Stimulated activated CD8-positive, alpha-beta memory T cell treated with anti-CD3 and anti-CD28 coated beads, Interleukin-7, amount 100 ng/mL, for 24 hours (primary cell): Measurements from ENCODE around the gene C3orf33.
"Not testable (repeated sequence)": the region's sequence is repeated elsewhere in the genome, so short reads cannot be mapped to it uniquely, and the experiment has no call there.

Experiments
- DNase-seq: peaks from one replicate; pipeline ENCODE4 v3.0.0-alpha.2; 2020; ENCODE audit warnings: low read depth

Gene C3orf33, protein sequence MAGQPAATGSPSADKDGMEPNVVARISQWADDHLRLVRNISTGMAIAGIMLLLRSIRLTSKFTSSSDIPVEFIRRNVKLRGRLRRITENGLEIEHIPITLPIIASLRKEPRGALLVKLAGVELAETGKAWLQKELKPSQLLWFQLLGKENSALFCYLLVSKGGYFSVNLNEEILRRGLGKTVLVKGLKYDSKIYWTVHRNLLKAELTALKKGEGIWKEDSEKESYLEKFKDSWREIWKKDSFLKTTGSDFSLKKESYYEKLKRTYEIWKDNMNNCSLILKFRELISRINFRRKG

DNA sequence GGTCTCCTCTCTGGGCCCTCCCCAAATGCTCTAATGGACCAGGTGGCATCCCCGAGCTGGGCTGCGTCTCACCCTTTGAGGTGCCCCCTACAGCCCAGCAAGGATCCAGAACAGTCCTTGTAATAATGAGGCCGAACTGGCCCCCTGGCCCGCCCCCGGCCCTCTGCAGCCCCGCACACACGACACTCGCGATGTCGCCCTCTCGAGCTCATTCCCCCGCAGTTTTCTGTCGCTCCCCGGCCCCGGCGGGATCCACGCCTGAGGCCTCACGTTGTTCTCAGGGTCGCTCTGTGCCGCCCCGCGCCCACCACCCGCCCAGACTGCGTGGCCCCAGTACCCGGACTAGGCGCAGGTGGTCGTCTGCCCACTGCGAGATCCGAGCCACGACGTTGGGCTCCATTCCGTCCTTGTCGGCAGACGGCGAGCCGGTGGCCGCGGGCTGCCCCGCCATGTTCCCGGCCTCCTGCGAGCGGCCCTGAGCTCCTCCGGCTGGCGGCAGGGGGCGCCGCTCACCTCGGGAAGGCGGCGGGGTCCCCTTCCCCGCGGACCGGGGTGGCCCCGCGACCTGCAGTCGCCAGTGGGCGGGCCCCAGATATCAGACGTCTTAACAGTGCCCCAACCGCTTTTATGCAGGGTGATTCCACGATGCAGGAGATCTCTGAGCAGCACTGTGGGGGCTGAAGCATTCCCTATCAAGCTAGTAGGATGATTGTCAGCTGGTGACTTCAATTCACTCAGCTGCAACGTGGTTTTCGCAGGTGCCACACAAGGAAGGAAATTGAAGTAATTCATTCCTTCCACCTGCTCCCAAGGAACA lies at the start of gene C3orf33:
C3orf33 (minus strand) TSS at position 477 of the 817 bp plus-strand sequence; CDS start at position 451, 26 bp downstream.
- DNase-seq: peak; percentile 33

GRCh38 chr3:155854141-155854940 lies 48.3 kb upstream of the C3orf33 start, which contains the start of gene SLC33A1:
TSS of gene SLC33A1 (minus strand) at chr3:155854427. CDS start at chr3:155853997, 430 bp downstream.
- peak; percentile 95 for DNase-seq

DNA sequence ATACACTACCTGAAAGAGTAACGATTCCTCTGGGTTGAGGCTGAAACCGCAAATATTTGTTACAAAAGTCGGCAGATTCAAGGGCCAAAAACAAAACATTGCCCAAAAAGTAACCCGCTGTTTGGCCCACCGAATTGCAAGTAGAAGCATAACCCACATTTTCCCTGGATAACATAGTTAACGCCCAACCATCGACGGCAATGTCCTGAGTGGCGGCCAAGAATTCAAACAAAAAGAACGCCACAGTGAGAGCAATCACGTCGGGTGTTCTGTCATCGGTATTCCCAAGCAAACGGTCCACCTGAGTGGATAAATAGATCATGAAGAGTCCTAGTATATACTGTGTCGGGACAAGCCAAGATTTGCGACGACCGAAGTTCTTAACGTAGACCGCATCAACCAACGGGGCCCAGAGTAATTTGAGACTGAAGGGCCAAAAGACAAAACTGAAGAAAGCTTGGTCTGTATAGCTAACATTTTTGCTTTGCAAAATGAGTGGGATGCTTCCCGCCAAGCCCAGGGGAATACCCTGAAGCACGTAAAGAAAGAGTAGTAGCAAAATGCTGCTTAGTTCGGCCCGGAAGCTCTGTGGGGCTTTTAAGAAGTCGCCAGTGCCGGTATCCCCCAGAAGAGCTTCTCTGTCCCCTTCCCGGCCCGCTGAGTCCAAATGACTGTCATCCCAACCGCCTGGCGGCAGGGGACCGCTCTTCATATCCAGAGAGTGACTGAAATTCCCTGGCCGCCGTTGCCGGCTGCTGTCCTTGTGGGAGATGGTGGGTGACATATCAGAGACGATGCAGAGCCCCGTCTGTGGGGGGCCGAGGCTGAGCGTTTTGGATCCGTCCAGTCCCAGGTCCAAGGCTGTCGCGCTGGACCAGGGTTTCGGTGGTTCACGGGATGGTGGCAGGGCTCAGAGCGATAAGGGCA lies 47.4 kb upstream of the C3orf33 start:
- DNase-seq: no peak

DNA sequence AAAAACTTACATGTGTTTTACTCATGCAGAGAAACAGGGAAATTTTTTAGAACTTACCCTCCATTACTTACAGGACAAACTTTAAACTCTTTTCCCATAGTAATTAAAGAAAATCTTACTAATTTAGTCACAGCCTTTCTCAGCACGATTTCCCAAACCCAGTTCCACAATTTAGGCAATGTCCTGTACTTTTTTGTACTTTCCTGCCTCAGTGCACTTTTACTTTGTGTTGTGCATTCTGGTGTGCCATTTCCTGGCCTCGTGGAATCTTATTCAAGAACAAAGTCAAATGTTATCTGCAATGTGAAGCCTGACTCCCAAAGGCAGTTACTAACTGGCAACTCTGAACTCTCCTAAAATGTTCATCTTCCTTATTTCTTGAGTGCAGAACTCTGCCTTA lies 46.3 kb upstream of the C3orf33 start:
- no peak for DNase-seq

DNA sequence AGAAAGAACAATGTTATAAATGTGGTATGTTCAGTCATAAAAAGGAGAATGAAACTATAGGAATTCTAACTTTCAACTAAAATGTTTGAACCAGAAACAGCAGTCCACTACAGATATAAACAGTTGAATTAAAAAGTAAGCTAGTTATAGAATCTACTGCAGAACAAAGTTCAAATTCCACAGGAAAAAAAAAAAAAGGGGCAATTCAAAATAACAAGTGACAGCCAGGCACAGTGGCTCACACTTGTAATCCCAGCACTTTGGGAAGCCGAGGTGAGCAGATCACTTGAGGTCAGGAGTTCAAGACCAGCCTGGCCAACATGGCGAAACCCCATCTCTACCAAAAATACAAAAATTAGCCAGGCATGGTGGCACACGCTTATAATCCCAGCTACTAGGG lies 43.3 kb upstream of the C3orf33 start:
- not testable (repeated sequence) for DNase-seq

DNA sequence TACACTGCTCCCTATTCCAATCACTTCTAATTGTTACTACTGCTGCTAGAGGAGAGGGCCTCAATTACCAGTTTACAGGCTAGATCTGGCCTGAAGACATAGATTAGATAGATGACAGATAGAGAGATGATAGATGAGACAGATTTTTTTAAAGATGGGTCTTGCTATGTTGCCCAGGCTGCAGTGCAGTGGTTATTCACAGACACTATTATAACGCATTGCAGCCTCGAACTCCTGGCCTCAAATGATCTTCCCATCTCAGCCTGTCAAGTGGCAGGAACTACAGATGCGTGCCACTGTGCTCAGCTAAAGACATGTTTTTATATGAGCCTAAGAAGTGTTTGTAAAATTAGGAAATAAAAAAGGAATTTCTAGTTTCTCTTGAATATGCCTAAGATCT lies 41.9 kb upstream of the C3orf33 start:
- no peak for DNase-seq

DNA sequence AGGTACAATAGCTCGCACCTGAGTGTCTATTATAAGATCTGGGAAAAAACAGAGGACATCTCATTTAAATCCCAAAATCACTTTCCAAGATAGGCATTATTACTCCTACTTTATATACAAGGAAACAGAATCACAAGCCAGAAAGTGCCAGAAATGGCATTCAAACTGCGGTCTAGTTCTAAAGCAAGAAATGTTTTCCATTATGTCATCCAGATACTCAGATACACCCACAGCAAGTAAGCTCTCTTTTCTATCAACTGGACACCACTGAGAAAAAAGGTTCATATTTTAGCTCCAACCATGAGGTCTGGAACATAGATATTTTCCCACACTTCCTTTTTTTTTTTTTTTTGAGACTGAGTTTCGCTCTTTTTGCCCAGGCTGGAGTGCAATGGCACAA lies 40.0 kb upstream of the C3orf33 start:
- DNase-seq: no peak

GRCh38 chr3:155843569-155843968 lies 37.5 kb upstream of the C3orf33 start:
- DNase-seq: no peak

- DNase-seq: no peak
Measured at GRCh38 chr3:155835341-155836071, 29.4 kb upstream of the C3orf33 start.

DNA sequence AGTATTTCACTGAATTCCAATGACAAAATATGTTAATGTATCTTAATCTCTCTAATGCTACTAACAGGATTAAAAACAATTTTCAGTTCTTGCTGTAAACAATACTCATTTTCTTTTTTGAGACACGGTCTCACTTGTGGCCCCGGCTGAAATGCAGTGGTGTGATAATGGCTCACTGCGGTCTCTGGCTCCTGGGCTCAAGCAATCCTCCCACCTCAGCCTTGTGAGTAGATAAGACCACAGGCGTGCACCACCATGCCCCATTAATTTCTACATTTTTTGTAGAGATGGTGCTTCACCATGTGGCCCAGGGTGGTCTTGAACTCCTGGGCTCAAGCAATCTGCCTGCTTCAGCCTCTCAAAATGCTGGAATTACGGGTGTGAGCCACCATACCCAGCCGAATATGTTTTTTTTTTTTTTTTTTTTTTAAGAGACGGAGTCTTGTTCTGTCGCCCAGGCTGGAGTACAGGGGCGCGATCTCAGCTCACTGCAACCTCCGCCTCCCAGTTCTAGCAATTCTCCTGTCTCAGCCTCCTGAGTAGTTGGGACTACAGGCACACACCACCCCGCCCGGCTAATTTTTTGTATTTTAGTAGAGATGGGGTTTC lies 22.5 kb upstream of the C3orf33 start:
- DNase-seq: not testable (repeated sequence)

DNA sequence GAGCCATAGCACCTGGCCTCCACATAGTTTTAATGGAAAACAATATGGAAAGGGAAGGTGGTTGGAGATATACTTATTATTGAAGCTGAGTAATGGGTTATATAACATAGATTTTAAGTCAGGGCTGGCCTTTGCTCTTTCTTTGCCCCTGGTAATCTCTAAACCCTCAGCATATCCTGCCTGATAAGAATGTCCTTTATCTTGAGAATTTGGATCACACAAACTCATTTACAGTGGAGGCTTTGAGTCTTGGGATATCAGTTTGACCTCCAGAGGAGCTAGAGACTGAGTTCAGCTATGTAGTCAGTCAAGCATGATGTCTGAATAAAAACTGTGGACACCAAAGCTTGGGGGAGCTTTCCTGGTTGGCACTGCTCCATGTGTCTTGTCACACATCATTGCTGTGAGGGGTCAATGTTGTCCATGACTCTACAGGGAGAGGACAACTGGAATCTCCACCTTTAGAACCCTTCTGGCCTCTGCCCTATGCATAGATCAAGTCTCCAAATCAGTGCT lies 9.0 kb upstream of the C3orf33 start:
- no peak for DNase-seq

DNA sequence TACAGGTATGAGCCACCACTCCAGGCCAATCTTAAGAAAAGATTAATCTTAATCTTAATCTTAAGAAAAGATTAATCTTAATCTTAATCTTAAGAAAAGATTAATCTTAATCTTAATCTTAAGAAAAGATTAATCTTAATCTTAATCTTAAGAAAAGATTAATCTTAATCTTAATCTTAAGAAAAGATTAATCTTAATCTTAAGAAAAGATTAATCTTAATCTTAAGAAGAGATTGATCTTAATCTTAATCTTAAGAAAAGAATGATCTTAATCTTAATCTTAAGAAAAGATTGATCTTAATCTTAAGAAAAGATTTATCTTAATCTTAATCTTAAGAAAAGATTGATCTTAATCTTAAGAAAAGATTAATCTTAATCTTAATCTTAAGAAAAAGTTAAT lies 7.1 kb upstream of the C3orf33 start:
- not testable (repeated sequence) for DNase-seq

GRCh38 chr3:155809181-155809580 lies 3.1 kb upstream of the C3orf33 start:
- DNase-seq: no peak

DNA sequence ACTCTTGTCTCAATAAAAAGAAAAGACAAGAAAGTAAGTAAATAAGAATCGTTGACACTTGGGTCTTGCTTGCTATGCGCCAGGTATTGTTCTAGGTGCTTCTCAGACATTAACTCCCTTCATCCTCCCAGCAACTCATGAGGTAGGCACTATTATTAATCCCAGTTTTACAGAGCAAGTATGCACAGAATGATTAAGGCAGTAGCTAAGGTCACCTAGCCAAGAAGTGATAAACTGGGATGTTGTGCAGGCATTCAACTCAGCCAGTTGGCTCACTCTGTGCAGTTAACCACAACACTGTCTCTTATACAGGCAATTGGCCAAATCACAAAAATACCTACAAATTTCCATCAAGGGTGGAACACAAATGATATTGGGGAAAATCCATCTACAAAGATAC lies 1.7 kb upstream of the C3orf33 start:
- no peak for DNase-seq

DNA sequence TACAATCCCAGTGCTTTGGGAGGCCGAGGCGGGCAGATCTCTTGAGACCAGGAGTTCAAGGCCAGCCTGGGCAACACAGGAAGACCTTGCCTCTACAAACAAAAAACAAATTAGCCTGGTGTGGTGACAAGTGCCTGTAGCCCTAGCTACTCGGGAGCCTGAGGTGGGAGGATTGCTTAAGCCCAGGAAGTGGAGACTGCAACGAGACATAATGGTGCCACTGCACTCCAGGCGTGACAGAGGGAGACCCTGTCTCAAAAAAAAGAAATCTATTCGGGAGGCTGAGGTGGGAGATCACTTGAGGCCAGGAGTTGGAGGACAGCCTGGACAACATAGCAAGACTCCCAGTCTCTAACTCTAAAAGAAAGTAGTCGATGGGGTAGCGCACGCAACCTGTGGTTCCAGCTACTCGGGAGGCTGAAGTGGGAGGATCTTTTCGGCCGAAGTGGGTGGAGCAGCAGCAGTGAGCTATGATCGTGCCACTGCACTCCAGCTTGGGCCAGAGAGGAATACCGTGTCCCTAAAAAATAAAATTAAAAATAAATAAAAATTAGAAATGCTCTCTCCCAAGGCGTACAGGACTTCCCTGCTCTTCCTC lies 775 bp downstream of the C3orf33 start:
- peak; percentile 17 for DNase-seq

GRCh38 chr3:155804323-155804722 lies 1.8 kb downstream of the C3orf33 start:
- no peak for DNase-seq

- no peak for DNase-seq
Measured at GRCh38 chr3:155792532-155792931, 13.5 kb downstream of the C3orf33 start.

DNA sequence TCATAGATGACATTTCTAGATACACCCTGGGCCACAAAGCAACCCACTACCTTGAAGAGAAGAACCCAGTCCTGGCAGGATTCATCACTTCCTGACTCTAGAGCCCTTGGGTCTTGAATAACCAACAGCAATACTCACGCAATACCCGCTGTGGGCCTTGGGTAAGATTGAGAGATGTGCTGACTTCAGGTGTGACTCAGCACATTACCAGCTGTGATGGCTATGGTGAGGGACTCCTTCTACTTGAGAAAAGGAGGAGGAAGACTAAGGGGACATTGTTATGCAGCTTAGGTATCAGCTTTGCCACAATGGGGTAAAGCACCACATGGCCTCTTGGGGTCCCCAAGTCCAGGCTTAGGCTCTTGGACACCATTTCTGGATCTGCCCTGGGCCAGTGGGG lies 14.9 kb downstream of the C3orf33 start:
- no peak for DNase-seq

DNA sequence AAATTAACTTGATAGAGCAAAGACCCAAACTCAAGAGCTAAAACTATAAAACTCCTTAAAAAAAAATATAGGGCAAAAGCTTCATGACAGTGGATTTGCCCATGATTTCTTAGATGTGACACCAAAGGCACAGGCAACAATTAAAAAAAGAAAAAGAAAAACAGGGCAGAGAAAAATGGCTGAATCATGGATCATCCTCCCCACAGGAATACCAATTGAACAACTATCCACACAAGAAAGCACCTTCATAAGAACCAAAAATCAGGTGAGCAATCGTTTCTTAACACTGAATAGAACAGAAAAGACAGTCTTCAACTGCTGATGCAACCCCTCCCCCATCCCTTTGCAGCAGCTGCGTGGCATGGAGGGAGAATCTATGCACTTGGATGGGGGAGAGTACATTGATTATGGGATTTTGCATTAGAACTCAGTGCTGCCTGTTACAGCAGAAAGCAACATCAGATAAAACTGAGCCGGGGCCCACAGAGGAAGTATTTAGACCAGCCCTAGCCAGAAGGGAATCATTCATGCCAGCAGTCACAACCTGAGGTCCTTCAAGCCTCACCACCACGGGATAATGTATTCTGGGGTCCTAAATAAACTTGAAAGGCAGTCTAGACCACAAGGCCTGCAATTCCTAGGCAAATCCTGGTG lies 15.7 kb downstream of the C3orf33 start:
- DNase-seq: no peak
